Astrocyte of the spinal cord (primary cell): Measurements from ENCODE around the gene FBN1.

Experiments
- DNase-seq: peaks from one replicate; pipeline ENCODE4 v3.0.0; 2011; ENCODE audit warnings: low read depth, low spot score
- H3K4me3 ChIP-seq: 2 replicates; pipeline ENCODE4 v1.5.1; 2011; ENCODE audit warnings: low read depth, mild to moderate bottlenecking, low read length, moderate library complexity
- CTCF ChIP-seq: IDR thresholded peaks from 2 replicates; pipeline ENCODE4 v1.5.1; 2012; ENCODE audit warnings: low read depth, mild to moderate bottlenecking, low read length, inconsistent platforms
- in situ Hi-C: cut with HindIII; loops from 2 replicates; pipeline ENCODE4 v1.10.0; 2017; ENCODE audit warnings: low sequenced_read_pairs

Gene FBN1

DNA sequence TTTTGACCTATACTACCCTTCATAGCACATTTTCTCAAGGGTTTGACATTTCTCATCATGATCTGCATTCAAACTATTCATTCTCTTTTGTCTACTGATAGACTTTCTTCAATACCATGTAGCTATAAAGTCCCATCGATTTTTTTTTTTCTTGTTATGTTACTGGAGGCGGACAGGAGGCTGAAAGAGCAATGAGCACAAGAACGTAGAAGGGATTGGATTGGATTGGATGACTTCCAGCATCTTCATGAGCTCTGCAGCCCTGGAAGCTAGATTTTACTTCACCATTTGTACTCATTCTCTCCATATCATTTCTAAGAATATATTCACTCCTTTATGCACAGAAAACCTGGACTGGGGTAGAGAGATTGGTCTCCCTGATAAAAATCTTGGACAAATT is 271.0 kb downstream of the FBN1 start:
- in situ Hi-C loops = no loop called here
- no peak for TF ChIP-seq CTCF
- H3K4me3 ChIP-seq = no peak overlapping the region
- peak; percentile 53 for DNase-seq

- peak; percentile 88 for DNase-seq
- in situ Hi-C loops = no loop called here
- H3K4me3 ChIP-seq = no peak overlapping the region
- TF ChIP-seq CTCF = no peak
These were observed 271.6 kb downstream of the FBN1 start for GRCh38 chr15:48373821-48374451.

DNA sequence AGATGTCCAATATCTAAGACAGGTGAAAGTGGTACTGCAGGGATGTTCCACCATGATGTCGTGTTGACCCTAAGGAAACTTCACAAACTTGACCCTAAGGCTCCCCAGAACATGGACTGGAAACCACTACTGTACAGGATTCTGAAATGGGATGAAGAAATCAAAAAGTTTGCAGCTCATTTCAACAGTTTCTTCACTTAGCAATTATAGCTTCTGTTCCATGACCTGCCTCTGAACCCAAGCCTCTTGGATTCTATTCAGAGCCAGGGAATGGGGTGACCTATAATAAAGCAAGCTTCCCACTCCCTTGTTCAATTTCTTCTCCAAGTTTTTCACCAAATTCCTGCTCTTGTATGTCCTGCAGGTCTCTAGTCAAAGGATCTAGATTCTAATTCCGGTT is 273.5 kb downstream of the FBN1 start:
- in situ Hi-C loops = no loop called here
- no peak overlapping the region for H3K4me3 ChIP-seq
- DNase-seq = no peak
- no peak for TF ChIP-seq CTCF

DNA sequence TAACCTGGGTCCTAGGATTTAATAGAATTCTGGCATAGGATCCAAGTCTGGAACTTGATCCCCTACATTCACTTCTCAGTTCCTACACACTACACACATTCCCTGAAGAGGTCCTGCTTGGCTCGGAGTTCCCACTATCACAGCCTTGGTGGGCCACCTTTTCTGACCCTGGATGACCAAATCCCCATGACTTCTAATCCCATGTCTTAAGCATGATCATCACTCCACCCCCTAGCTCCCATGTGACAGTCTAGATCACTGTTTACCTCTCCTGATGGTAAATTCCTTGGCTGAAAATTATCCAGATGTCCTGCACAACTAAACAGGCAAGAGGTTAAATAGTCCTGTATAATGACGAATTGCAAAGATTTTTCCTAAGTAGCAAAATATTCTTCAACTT is 274.0 kb downstream of the FBN1 start:
- H3K4me3 ChIP-seq = no peak overlapping the region
- DNase-seq = no peak
- in situ Hi-C loops = no loop called here
- no peak for TF ChIP-seq CTCF

DNA sequence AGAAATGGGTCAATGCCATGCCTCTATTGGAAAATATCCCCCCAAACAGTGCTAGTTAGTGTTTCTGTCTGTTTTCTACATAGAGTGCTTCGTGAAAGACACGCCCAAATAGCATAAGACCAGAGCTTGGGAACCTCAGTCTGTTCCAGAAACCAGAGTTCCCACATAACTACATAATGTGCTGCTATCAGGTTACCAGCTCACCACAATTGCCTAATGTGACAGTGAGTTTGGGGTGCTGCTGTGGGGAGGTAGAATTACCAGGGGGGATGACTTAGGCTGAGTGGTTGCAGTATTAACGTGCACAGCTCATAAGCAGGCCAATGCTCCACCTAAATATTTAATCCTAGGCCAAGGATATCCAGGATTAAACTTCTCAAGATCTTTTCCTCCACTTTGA is 275.0 kb downstream of the FBN1 start:
- DNase-seq = peak; percentile 92
- no peak overlapping the region for H3K4me3 ChIP-seq
- no peak for TF ChIP-seq CTCF
- in situ Hi-C loops = no loop called here

- no peak for DNase-seq
- no peak for TF ChIP-seq CTCF
These were observed 278.0 kb downstream of the FBN1 start for GRCh38 chr15:48367483-48367882.

More at GRCh38 chr15:48367483-48367882, 278.0 kb downstream of the FBN1 start:
- no peak overlapping the region for H3K4me3 ChIP-seq
- in situ Hi-C loops = no loop called here
